HS-27A (cell line): ENCODE results near the gene GPR42.
"Not testable (repeated sequence)": the region's sequence is repeated elsewhere in the genome, so short reads cannot be mapped to it uniquely, and the experiment has no call there.

Source experiments
- DNase-seq: peaks from one replicate; pipeline ENCODE4 v3.0.0-alpha.2; 2012; ENCODE audit warnings: low read depth, missing footprints

The GPR42 gene

DNA sequence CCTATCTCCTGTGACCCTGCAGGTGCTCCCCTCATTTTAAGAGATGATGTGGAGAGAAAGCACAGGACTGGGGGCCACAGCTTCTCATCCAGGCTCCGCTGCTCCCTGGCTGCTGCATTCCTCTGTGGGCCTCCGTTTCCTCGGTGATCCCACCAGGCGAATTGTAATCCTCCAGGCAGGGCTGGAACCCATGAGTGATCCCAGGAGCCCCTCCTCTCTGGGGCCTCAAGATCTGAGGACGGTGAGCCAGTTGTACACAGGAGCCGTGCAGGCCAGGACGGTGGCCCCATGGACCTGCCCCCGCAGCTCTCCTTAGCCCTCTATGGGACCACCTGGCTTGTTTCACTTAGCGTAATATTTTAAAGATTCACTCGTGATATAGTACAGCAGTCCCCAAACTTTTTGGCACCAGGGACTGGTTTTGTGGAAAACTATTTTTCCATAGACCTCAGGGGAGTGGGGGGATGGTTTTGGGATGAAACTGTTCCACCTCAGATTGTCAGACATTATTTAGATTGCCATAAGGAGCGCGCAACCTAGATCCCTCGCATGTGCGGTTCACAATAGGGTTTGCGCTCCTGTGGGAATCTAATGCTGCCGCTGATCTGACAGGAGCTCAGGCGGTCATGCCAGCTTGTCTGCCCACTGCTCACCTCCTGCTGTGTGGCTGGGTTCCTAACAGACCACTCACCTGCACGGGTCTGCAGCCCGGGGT is 7.0 kb upstream of the GPR42 start:
- DNase-seq, result no peak

DNA sequence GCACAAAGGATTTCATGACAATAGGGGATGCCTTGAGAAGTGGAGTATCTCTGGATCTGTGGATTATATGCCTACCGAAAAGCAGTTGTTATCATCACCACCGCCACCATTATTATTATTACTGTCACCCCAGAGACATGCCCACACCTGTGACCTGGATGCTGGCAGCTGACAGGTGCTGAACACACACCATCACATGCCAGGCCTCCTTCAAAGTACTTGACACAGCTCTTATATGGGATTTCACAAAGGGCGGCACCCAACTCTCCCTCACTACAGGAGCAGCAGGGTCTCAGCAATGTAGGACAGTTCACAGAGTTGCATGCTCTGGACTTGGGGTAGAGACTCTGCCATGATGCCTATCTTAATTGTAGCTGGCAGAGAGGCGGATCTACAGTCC is 5.6 kb upstream of the GPR42 start:
- DNase-seq, result no peak

- no peak for DNase-seq
Measured at GRCh38 chr19:35368378-35368777, 2.5 kb upstream of the GPR42 start.

GRCh38 chr19:35369522-35369921 is 1.3 kb upstream of the GPR42 start:
- DNase-seq, result no peak

- no peak for DNase-seq
Measured at GRCh38 chr19:35373492-35373891, 2.6 kb downstream of the GPR42 start.

DNA sequence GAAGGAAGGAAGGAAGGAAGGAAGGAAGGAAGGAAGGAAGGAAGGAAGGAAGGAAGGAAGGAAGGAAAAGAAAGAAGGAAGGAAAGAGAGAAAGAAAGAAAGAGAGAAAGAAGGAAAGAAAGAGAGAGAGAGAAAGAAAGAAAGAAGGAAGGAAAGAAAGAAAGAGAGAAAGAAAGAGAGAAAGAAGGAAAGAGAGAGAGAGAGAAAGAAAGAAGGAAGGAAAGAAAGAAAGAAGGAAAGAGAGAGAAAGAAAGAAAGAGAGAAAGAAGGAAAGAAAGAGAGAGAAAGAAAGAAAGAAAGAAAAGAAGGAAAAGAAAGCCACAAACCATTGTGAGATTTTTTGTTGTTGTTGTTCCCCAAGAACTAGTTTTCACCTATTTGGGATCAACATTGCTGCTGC is 3.2 kb downstream of the GPR42 start:
- not testable (repeated sequence) for DNase-seq

- no peak for DNase-seq
Measured at GRCh38 chr19:35375505-35376307, 4.8 kb downstream of the GPR42 start.

DNA sequence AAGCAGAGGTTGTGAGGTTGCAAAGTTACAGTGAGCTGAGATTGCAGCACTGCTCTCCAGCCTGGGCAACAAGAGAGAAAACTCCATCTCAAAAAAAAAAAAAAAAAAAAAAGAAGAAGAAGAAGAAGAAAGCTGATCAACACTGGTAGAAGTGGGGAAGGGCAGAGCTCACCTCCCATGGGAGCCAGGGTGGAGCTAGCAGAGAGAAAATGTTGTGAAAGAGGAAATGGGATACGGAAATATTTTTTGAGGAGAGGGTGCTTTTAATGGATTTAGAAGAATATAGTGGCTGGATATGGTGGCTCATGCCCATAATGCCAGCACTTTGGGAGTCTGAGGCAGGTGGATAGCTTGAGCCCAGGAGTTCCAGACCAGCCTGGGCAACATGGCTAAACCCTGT is 6.8 kb downstream of the GPR42 start:
- no peak for DNase-seq

- no peak for DNase-seq
Measured at GRCh38 chr19:35378356-35378755, 7.5 kb downstream of the GPR42 start.

GRCh38 chr19:35379545-35379944 is 8.7 kb downstream of the GPR42 start:
- DNase-seq, result not testable (repeated sequence)

- no peak for DNase-seq
Measured at GRCh38 chr19:35379992-35380391, 9.1 kb downstream of the GPR42 start.

DNA sequence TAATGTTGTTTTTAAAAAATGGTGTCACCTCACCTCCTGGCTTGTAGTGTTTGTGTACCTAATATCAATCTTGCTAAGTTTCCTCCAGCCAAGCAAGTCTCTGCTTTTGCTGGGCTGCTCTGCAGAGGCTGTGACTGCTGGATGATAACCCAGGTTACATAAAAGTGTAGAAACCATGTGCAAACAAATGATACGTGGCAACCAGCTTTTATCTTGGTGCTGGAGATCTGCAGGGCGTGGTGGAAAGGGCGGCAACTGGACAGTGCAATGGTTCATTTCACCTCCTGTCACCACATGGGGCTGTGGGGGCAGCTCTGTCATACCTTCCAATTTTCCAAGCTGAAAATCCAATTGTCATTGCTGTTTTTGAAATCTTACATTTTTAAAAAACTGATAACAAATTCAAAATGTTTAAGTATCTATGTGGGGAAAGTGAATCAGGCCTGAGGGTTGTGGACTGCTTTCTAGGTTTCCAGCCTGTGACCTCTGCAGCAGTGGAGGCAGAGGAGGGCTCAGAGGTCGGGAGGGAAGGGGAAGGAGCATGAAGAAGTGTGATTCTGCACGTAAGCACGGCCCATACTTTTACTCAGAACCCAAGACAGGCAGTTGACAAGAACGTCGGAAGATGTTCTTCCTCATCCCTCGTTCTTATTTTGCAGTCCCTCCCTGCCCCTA is 9.7 kb downstream of the GPR42 start:
- no peak for DNase-seq

DNA sequence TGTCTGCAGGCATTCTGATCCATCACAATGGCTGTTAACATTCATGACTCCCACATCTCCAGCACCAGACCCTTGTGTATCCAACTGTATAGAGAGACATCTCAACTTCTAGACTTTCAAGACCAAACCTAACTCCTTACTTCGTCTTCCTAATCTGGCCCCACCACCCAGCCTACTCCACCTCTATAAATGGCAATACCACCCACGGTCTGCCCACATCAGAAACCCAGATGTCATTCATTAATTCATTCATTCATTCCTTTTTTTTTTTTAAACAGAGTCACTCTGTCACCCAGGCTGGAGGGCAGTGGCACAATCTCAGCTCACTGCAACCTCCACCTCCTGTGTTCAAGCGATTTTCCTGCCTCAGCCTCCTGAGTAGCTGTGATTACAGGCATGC is 10.4 kb downstream of the GPR42 start:
- DNase-seq, result no peak

DNA sequence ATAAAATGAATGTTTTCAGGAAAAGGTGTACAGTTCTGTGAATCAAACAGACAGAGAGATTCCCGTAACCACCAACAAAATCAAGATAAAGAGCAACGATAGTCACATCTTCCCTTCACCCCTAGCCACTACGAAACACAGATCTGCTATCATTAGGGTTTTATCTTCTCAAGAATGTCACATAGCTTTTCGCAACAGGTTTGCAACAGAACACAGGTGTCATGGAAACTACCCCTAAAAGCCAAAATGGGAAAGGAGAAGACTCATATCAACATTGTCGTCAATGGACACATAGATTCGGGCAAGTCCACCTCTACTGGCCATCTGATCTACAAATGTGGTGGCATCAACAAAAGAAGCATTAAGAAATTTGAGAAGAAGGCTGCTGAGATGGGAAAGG is 11.1 kb downstream of the GPR42 start:
- no peak for DNase-seq

DNA sequence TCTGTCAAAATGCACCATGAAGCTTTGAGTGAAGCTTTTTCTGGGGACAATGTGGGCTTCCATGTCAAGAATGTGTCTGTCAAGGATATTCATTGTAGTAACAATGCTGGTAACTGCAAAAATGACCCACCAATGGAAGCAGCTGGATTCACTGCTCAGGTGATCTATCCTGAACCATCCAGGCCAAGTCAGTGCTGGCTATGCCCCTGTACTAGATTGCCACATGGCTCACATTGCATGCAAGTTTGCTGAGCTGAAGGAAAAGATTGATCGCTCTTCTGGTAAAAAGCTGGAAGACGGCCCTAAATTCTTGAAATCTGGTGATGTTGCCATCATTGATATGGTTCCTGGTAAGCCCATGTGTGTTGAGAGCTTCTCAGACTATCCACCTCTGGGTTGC is 12.7 kb downstream of the GPR42 start:
- no peak for DNase-seq

GRCh38 chr19:35388277-35389054 is 17.6 kb downstream of the GPR42 start:
- no peak for DNase-seq

- no peak for DNase-seq
Measured at GRCh38 chr19:35389192-35389861, 18.5 kb downstream of the GPR42 start.

DNA sequence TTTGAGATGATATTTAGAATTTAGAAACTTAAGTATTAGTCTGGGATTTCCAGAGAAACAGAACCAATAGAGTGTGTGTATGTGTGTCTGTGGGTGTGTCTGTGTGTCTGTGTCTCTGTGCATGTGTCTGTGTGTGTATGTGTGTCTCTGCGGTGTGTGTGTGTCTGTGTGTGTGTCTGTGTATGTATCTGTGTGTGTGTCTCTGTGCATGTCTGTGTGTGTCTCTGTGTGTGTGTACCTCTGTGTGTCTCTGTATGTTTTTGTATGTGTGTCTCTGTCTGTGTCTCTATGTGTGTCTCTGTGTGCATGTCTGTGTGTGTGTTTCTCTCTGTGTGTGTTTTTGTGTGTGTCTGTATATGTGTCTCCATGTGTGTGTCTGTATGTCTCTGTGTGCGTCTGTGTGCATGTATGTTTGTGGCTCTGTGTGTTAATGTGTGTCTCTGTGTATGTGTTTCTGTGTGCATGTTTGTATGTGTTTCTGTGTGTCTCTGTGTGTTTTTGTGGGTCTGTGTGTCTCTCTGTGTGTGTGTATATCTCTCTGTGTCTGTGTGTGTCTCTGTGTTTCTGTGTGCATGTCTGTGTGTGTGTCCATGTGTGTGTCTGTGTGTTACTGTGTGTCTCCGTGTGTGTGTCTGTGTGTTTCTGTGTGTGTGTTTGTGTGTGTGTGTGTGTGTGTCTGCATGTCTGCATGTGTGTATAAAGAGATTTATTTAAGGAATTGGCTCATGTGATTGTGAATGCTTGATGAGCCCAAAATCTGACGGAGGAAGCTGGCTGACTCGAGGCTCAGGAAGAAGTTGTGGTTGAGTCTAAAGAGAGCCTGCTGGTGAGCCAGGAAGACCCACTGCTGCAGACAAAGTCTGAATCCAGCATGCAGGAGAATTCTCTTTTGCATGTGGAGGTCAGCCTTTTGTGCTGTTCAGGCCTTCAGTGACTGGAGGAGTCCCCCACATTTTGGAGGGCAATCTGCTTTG is 22.2 kb downstream of the GPR42 start:
- DNase-seq, result no peak

DNA sequence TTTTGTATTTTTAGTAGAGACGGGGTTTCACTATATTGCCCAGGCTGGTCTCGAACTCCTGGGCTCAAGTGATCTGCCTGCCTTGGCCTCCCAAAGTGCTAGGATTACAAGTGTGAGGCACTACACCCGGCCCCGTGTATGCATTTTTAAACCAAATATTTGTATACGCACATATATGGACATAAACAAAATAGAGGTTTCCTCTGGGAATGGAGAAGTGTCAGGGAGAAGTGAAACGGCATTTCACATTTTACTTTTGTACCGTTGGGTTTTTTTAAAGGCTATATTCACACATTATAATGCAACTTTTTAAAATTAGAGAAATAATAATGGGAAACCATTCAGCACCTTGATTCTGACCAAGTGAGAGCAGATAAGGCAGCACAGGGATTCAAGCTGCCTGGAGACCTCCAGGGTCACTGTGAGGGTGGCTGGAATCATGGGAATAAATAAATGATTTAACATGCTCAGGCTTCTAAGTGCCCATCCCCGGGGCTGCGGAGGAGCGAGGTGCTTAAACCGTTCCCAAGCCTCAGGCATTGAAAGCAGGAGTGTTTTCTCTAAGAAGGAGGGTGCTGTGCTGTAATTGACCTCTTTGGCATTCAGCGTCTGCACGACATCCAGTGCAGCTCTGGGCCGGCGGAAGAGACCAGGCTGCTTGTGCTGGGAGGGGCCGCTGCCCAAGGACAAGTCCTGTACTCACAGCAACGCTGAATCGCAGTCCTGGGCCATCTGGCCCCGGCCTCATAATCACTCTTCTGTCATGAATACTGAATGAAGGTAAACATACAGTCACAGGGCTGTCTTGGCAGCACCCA is 24.7 kb downstream of the GPR42 start:
- DNase-seq, result no peak
